ENCODE results near the gene CEP192.
"Not testable (repeated sequence)": the region's sequence is repeated elsewhere in the genome, so short reads cannot be mapped to it uniquely, and the experiment has no call there.

The CEP192 gene

GRCh38 chr18:13098104-13098503 is 106.9 kb downstream of the CEP192 start:
- H3K4me1 ChIP-seq (ENCODE audit: control insufficient read depth, low read depth, low read length); H3K27me3 ChIP-seq (ENCODE audit: insufficient read depth, low read length, poor library complexity); H3K27ac ChIP-seq (ENCODE audit: low read depth, low read length); H3K79me1 ChIP-seq (ENCODE audit: low read length); H3K4ac ChIP-seq (ENCODE audit: low read depth, low read length); H2BK5ac ChIP-seq (ENCODE audit: low read length); H3K56ac ChIP-seq (ENCODE audit: low read length); H3K23ac ChIP-seq (ENCODE audit: low read length); H2BK120ac ChIP-seq (ENCODE audit: low read depth, low read length); H3K79me2 ChIP-seq (ENCODE audit: control insufficient read depth, insufficient read depth, low read length); H3K4me2 ChIP-seq (ENCODE audit: low read length); H2BK15ac ChIP-seq (replicated peaks; ENCODE audit: low read depth); H4K5ac ChIP-seq (ENCODE audit: low read length); H2AK5ac ChIP-seq (ENCODE audit: low read length); H3K9ac ChIP-seq (ENCODE audit: low read length); H3K18ac ChIP-seq (ENCODE audit: low read length); H4K8ac ChIP-seq (ENCODE audit: low read depth, low read length); H3K4me3 ChIP-seq (ENCODE audit: low read length); DNase-seq: not testable (repeated sequence)
- WGBS (ENCODE audit: extremely low coverage, insufficient coverage, low lambda C conversion rate) = no CpG with 5 or more reads among the region's 26 CpGs
- H3K36me3 ChIP-seq (ENCODE audit: control insufficient read depth, insufficient read depth, low read length) = peaks cover 16% of the 10 kb centered on the region

- Histone ChIP-seq H3K27ac (ENCODE audit: low read depth, low read length) (no peak overlapping the region), H4K8ac (ENCODE audit: low read depth, low read length) (no peak overlapping the region), H2BK5ac (ENCODE audit: low read length) (no peak overlapping the region), H3K23ac (ENCODE audit: low read length) (no peak overlapping the region), H3K9ac (ENCODE audit: low read length) (no peak overlapping the region), H3K79me1 (ENCODE audit: low read length) (no peaks in the 10 kb centered on the region), H3K4ac (ENCODE audit: low read depth, low read length) (no peak overlapping the region), H2AK5ac (ENCODE audit: low read length) (no peak overlapping the region), H3K27me3 (ENCODE audit: insufficient read depth, low read length, poor library complexity) (no peaks in the 10 kb centered on the region), H3K4me3 (ENCODE audit: low read length) (no peak overlapping the region), H2BK120ac (ENCODE audit: low read depth, low read length) (no peak overlapping the region), H3K4me2 (ENCODE audit: low read length) (no peak overlapping the region), H3K18ac (ENCODE audit: low read length) (no peak overlapping the region), H3K56ac (ENCODE audit: low read length) (no peak overlapping the region), H3K4me1 (ENCODE audit: control insufficient read depth, low read depth, low read length) (no peaks in the 10 kb centered on the region), H2BK15ac (replicated peaks; ENCODE audit: low read depth) (no peak overlapping the region), H3K79me2 (ENCODE audit: control insufficient read depth, insufficient read depth, low read length) (no peaks in the 10 kb centered on the region), H3K36me3 (ENCODE audit: control insufficient read depth, insufficient read depth, low read length) (peaks cover 17% of the 10 kb centered on the region), H4K5ac (ENCODE audit: low read length) (no peak overlapping the region)
- WGBS (ENCODE audit: extremely low coverage, insufficient coverage, low lambda C conversion rate) = no CpG with 5 or more reads among the region's 10 CpGs
- no peak for DNase-seq
Observed at GRCh38 chr18:13099113-13099512, 108.0 kb downstream of the CEP192 start.

- no CpG with 5 or more reads among the region's 14 CpGs for whole genome bisulfite sequencing (ENCODE audit: extremely low coverage, insufficient coverage, low lambda C conversion rate)
- no peak overlapping the region for H3K18ac ChIP-seq (ENCODE audit: low read length)
Observed at GRCh38 chr18:13100942-13101658, 109.9 kb downstream of the CEP192 start.

GRCh38 chr18:13101659-13102197 is 110.6 kb downstream of the CEP192 start:
- H2BK120ac ChIP-seq (ENCODE audit: low read depth, low read length) = no peak overlapping the region
- no peak overlapping the region for H2BK15ac ChIP-seq (replicated peaks; ENCODE audit: low read depth)
- H3K4me1 ChIP-seq (ENCODE audit: control insufficient read depth, low read depth, low read length) = no peaks in the 10 kb centered on the region
- no peak overlapping the region for H2AK5ac ChIP-seq (ENCODE audit: low read length)
- H3K79me2 ChIP-seq (ENCODE audit: control insufficient read depth, insufficient read depth, low read length) = no peaks in the 10 kb centered on the region
- H3K79me1 ChIP-seq (ENCODE audit: low read length) = no peaks in the 10 kb centered on the region
- H4K5ac ChIP-seq (ENCODE audit: low read length) = no peak overlapping the region
- no peak for DNase-seq
- no peak overlapping the region for H3K27ac ChIP-seq (ENCODE audit: low read depth, low read length)
- no peak overlapping the region for H3K18ac ChIP-seq (ENCODE audit: low read length)
- no peak overlapping the region for H3K9ac ChIP-seq (ENCODE audit: low read length)
- no peak overlapping the region for H2BK5ac ChIP-seq (ENCODE audit: low read length)
- no peak overlapping the region for H3K4me3 ChIP-seq (ENCODE audit: low read length)
- no CpG with 5 or more reads among the region's 4 CpGs for WGBS (ENCODE audit: extremely low coverage, insufficient coverage, low lambda C conversion rate)
- H3K56ac ChIP-seq (ENCODE audit: low read length) = no peak overlapping the region
- no peak overlapping the region for H4K8ac ChIP-seq (ENCODE audit: low read depth, low read length)
- H3K27me3 ChIP-seq (ENCODE audit: insufficient read depth, low read length, poor library complexity) = no peaks in the 10 kb centered on the region
- H3K4ac ChIP-seq (ENCODE audit: low read depth, low read length) = no peak overlapping the region
- no peak overlapping the region for H3K4me2 ChIP-seq (ENCODE audit: low read length)
- H3K23ac ChIP-seq (ENCODE audit: low read length) = no peak overlapping the region
- H3K36me3 ChIP-seq (ENCODE audit: control insufficient read depth, insufficient read depth, low read length) = peaks cover 17% of the 10 kb centered on the region

More at GRCh38 chr18:13100942-13101658, 109.9 kb downstream of the CEP192 start:
- Histone ChIP-seq H3K9ac (ENCODE audit: low read length) (no peak overlapping the region), H3K36me3 (ENCODE audit: control insufficient read depth, insufficient read depth, low read length) (peaks cover 18% of the 10 kb centered on the region), H3K27ac (ENCODE audit: low read depth, low read length) (no peak overlapping the region), H3K79me2 (ENCODE audit: control insufficient read depth, insufficient read depth, low read length) (no peaks in the 10 kb centered on the region), H3K27me3 (ENCODE audit: insufficient read depth, low read length, poor library complexity) (no peaks in the 10 kb centered on the region), H3K56ac (ENCODE audit: low read length) (no peak overlapping the region), H2BK15ac (replicated peaks; ENCODE audit: low read depth) (no peak overlapping the region), H3K79me1 (ENCODE audit: low read length) (no peaks in the 10 kb centered on the region), H2BK120ac (ENCODE audit: low read depth, low read length) (no peak overlapping the region), H4K8ac (ENCODE audit: low read depth, low read length) (no peak overlapping the region), H2BK5ac (ENCODE audit: low read length) (no peak overlapping the region), H3K4me2 (ENCODE audit: low read length) (no peak overlapping the region), H4K5ac (ENCODE audit: low read length) (no peak overlapping the region), H3K23ac (ENCODE audit: low read length) (no peak overlapping the region), H3K4me1 (ENCODE audit: control insufficient read depth, low read depth, low read length) (no peaks in the 10 kb centered on the region), H3K4me3 (ENCODE audit: low read length) (no peak overlapping the region), H2AK5ac (ENCODE audit: low read length) (no peak overlapping the region), H3K4ac (ENCODE audit: low read depth, low read length) (no peak overlapping the region)
- no peak for DNase-seq

DNA sequence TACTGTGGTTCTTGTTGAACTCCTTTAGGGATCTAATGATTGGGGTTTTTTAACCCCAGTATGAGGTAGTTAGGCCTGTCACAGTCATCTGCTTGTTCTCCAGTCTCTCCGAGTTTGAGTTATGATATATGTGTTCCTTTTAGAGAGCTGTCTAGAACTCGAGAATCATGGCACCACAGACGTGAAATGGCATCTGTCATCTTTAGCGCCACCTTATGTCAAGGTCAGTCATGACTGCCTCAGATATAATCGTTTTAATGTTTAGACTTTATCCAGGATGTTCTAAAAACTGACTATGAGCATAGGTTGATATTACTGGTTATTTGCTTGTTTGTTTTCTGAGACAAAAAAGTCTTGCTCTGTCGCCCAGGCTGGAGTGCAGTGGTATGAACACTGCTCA is 112.2 kb downstream of the CEP192 start:
- Histone ChIP-seq H2AK5ac (ENCODE audit: low read length) (no peak overlapping the region), H3K79me2 (ENCODE audit: control insufficient read depth, insufficient read depth, low read length) (no peaks in the 10 kb centered on the region), H3K79me1 (ENCODE audit: low read length) (no peaks in the 10 kb centered on the region), H2BK120ac (ENCODE audit: low read depth, low read length) (no peak overlapping the region), H3K4me1 (ENCODE audit: control insufficient read depth, low read depth, low read length) (no peaks in the 10 kb centered on the region), H3K27ac (ENCODE audit: low read depth, low read length) (no peak overlapping the region), H3K23ac (ENCODE audit: low read length) (no peak overlapping the region), H3K4me3 (ENCODE audit: low read length) (no peak overlapping the region), H2BK5ac (ENCODE audit: low read length) (no peak overlapping the region), H3K18ac (ENCODE audit: low read length) (no peak overlapping the region), H3K9ac (ENCODE audit: low read length) (no peak overlapping the region), H3K27me3 (ENCODE audit: insufficient read depth, low read length, poor library complexity) (no peaks in the 10 kb centered on the region), H4K5ac (ENCODE audit: low read length) (no peak overlapping the region), H3K56ac (ENCODE audit: low read length) (no peak overlapping the region), H3K4ac (ENCODE audit: low read depth, low read length) (no peak overlapping the region), H4K8ac (ENCODE audit: low read depth, low read length) (no peak overlapping the region), H3K36me3 (ENCODE audit: control insufficient read depth, insufficient read depth, low read length) (peaks cover 16% of the 10 kb centered on the region), H3K4me2 (ENCODE audit: low read length) (no peak overlapping the region), H2BK15ac (replicated peaks; ENCODE audit: low read depth) (no peak overlapping the region)
- WGBS (ENCODE audit: extremely low coverage, insufficient coverage, low lambda C conversion rate) = no CpG with 5 or more reads among the region's 6 CpGs
- no peak for DNase-seq

DNA sequence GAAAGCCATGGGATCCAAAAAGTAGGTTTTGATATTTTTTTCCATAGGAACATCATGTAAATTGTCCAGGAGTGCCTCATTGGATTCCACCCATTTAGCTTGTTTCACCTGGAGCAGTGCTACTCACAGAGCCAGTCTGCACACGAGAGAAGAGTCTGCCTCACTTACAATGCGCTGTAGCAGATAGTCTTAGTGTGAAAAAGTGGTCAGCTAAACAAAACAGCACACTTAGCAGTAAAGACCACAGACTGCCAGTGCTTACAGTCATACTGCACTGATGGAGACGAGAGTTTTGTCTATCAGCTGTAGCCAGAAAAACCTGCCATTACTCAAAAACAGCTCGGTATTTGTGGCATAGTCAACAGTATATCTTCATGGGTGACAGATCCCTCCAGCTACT is 113.9 kb downstream of the CEP192 start:
- no peak overlapping the region for H4K8ac ChIP-seq (ENCODE audit: low read depth, low read length)
- H2BK5ac ChIP-seq (ENCODE audit: low read length) = no peak overlapping the region
- H4K5ac ChIP-seq (ENCODE audit: low read length) = no peak overlapping the region
- no peak overlapping the region for H2AK5ac ChIP-seq (ENCODE audit: low read length)
- H2BK15ac ChIP-seq (replicated peaks; ENCODE audit: low read depth) = no peak overlapping the region
- H3K23ac ChIP-seq (ENCODE audit: low read length) = no peak overlapping the region
- H3K9ac ChIP-seq (ENCODE audit: low read length) = no peak overlapping the region
- H3K27ac ChIP-seq (ENCODE audit: low read depth, low read length) = no peak overlapping the region
- DNase-seq = no peak
- no peak overlapping the region for H2BK120ac ChIP-seq (ENCODE audit: low read depth, low read length)
- H3K4me2 ChIP-seq (ENCODE audit: low read length) = no peak overlapping the region
- no peaks in the 10 kb centered on the region for H3K4me1 ChIP-seq (ENCODE audit: control insufficient read depth, low read depth, low read length)
- WGBS (ENCODE audit: extremely low coverage, insufficient coverage, low lambda C conversion rate) = no CpG with 5 or more reads among the region's 4 CpGs
- H3K4ac ChIP-seq (ENCODE audit: low read depth, low read length) = no peak overlapping the region
- peaks cover 17% of the 10 kb centered on the region for H3K36me3 ChIP-seq (ENCODE audit: control insufficient read depth, insufficient read depth, low read length)
- H3K79me2 ChIP-seq (ENCODE audit: control insufficient read depth, insufficient read depth, low read length) = no peaks in the 10 kb centered on the region
- no peak overlapping the region for H3K18ac ChIP-seq (ENCODE audit: low read length)
- H3K79me1 ChIP-seq (ENCODE audit: low read length) = no peaks in the 10 kb centered on the region
- H3K4me3 ChIP-seq (ENCODE audit: low read length) = no peak overlapping the region
- H3K27me3 ChIP-seq (ENCODE audit: insufficient read depth, low read length, poor library complexity) = no peaks in the 10 kb centered on the region
- no peak overlapping the region for H3K56ac ChIP-seq (ENCODE audit: low read length)
